Peyer's patch (tissue), 4 donors: ENCODE results near the gene PODN.

ENCODE experiments used
- CTCF ChIP-seq, 6 experiments: fragments of 450-650 bp in 4 of 6; fragments of 200-600 bp in 2 of 6; sonication (generic) in 1 of 6; IDR thresholded peaks; one replicate each; pipeline ENCODE4 v1.5.1; 2017 to 2019; ENCODE audit warnings: antibody characterized with exemption in 6 of 6, mild to moderate bottlenecking in 3 of 6, moderate library complexity in 1 of 6
- POLR2A ChIP-seq, 2 donors: fragments of 450-650 bp; IDR thresholded peaks; one replicate each; pipeline ENCODE4 v1.5.1; 2017; ENCODE audit warnings: antibody characterized with exemption in 2 of 2, mild to moderate bottlenecking in 2 of 2, moderate library complexity in 2 of 2

GRCh38 chr1:53125623-53126360 is 63.8 kb downstream of the PODN start:
- no peak for TF ChIP-seq CTCF (IDR thresholded peaks at IDR 0.05)
- TF ChIP-seq POLR2A (IDR thresholded peaks at IDR 0.05), result no peak
